K562 (cell line): Measurements from ENCODE around the gene PRSS48. TPM values are rescaled to one million over a fixed set of nuclear protein-coding genes. Genes with fewer than 3 reads are reported as not detected.

Source experiments
- ATAC-seq: fragments of 200-7000 bp; cut with Tn5 transposase; 3 replicates; pipeline ENCODE4 v1.9.1; 2020; ENCODE audit warnings: moderate library complexity
- BruUV-seq: library from RNA; stranded (reverse); fragments of 400-500 nt; replicated peaks from 2 replicates; lab custom pipeline; 2021; lab: Mats Ljungman, UMichigan
- CTCF ChIA-PET: fragments of 300-600 bp; formaldehyde crosslinking; extraction: SDS; loops from one replicate; lab custom pipeline; 2021; ENCODE audit warnings: low intra/inter-chr PET ratio; lab: Yijun Ruan, JAX
- POLR2A ChIA-PET: fragments of 300-600, 350-650 bp; sonication (Branson Sonifier 250); formaldehyde crosslinking; extraction: SDS; loops from one replicate; lab custom pipeline; 2021; ENCODE audit warnings: antibody characterized with exemption, inconsistent platforms; lab: Yijun Ruan, JAX
- DNase-seq, 4 experiments: peaks; one replicate each; pipeline versions ENCODE4 v3.0.0 to v3.0.0-alpha.2; 2011 to 2018; ENCODE audit warnings: low spot score in 3 of 4, mixed read lengths in 3 of 4; ENCODE audit errors: extremely low read depth in 1 of 4
- FAIRE-seq: peaks from 2 replicates; lab custom pipeline; 2011; peaks lifted over from hg19 to GRCh38; lab: Jason Lieb, UNC
- H2AFZ ChIP-seq: 2 replicates; pipeline ENCODE4 v1.6.0; 2011; ENCODE audit warnings: low read depth, low read length, control low read depth, inconsistent platforms
- H3K27ac ChIP-seq: fragments of 200-600 bp; 3 replicates; pipeline ENCODE4 v1.8.0; 2011; ENCODE audit warnings: low read depth, mild to moderate bottlenecking, control low read depth, inconsistent platforms, low read length, moderate library complexity, mixed read lengths; ENCODE audit errors: extremely low read depth
- H3K27me3 ChIP-seq, 2 experiments: fragments of 300-600 bp in 1 of 2; 2 replicates in 1 of 2; 3 replicates in 1 of 2; pipeline versions ENCODE4 v1.6.0 to v1.8.0; 2011; ENCODE audit warnings: inconsistent platforms in 2 of 2, low read length in 2 of 2, mild to moderate bottlenecking in 1 of 2, mixed read lengths in 1 of 2, moderate library complexity in 1 of 2; ENCODE audit not compliant: control insufficient read depth in 2 of 2, insufficient read depth in 2 of 2
- H3K36me3 ChIP-seq: fragments of 300-600 bp; 3 replicates; pipeline ENCODE4 v1.8.0; 2011; ENCODE audit warnings: mild to moderate bottlenecking, low read length, inconsistent platforms; ENCODE audit not compliant: control insufficient read depth, insufficient read depth
- H3K4me1 ChIP-seq, 2 experiments: fragments of 200-600 bp in 1 of 2; replicated peaks in 1 of 2; 2 replicates in 1 of 2; 3 replicates in 1 of 2; pipeline versions ENCODE4 v1.5.1 to v1.8.0; 2011; ENCODE audit warnings: inconsistent platforms in 2 of 2, low read length in 2 of 2, mild to moderate bottlenecking in 1 of 2, mixed read lengths in 1 of 2, moderate library complexity in 1 of 2; ENCODE audit not compliant: control insufficient read depth in 2 of 2, insufficient read depth in 2 of 2
- H3K4me2 ChIP-seq: 2 replicates; pipeline ENCODE4 v1.6.1; 2011; ENCODE audit warnings: low read length, control low read depth, inconsistent platforms, mixed read lengths; ENCODE audit not compliant: insufficient read depth
- H3K4me3 ChIP-seq: fragments of 200-600 bp; sonication (generic), shearing (Covaris generic); 2 replicates; pipeline ENCODE4 v1.5.1; 2016; ENCODE audit warnings: control low read depth, inconsistent platforms
- H3K79me2 ChIP-seq: fragments of 200-600 bp; 3 replicates; pipeline ENCODE4 v1.8.0; 2011; ENCODE audit warnings: low read length, inconsistent platforms; ENCODE audit not compliant: control insufficient read depth, insufficient read depth
- H3K9ac ChIP-seq, 2 experiments: 2 replicates each; pipeline versions ENCODE4 v1.6.0 to v1.6.1; 2011; ENCODE audit warnings: low read depth in 2 of 2, low read length in 2 of 2, control low read depth in 1 of 2, inconsistent platforms in 1 of 2, mild to moderate bottlenecking in 1 of 2, mixed read lengths in 1 of 2; ENCODE audit not compliant: insufficient read depth in 1 of 2
- H3K9me1 ChIP-seq: one replicate; pipeline ENCODE4 v1.6.0; 2011; ENCODE audit warnings: inconsistent platforms, mild to moderate bottlenecking, low read length, moderate library complexity; ENCODE audit not compliant: control insufficient read depth, insufficient read depth
- H3K9me3 ChIP-seq: replicated peaks from 2 replicates; pipeline ENCODE4 v1.5.1; 2011; ENCODE audit warnings: low read depth, low read length, inconsistent platforms; ENCODE audit not compliant: control insufficient read depth, insufficient read depth
- H4K20me1 ChIP-seq: replicated peaks from 2 replicates; pipeline ENCODE4 v1.6.1; 2011; ENCODE audit warnings: low read length, inconsistent platforms, mixed read lengths; ENCODE audit not compliant: control insufficient read depth, insufficient read depth
- BHLHE40 ChIP-seq: IDR thresholded peaks from 2 replicates; pipeline ENCODE4 v1.6.1; 2011; ENCODE audit warnings: low read length, improper control_type of control experiment
- DDX20 ChIP-seq: fragments of 450-650 bp; IDR thresholded peaks from 2 replicates; pipeline ENCODE4 v1.6.1; 2016; ENCODE audit warnings: missing genetic modification characterization, low read depth, mild to moderate bottlenecking, missing compliant biosample characterization, moderate library complexity
- E2F3 ChIP-seq: fragments of 250-450 bp; sonication (Bioruptor Pico); IDR thresholded peaks from 2 replicates; pipeline ENCODE4 v1.4.0; 2020; ENCODE audit warnings: mild to moderate bottlenecking
- ESRRB ChIP-seq: fragments of 250-450 bp; sonication (Bioruptor Pico); IDR thresholded peaks from 2 replicates; pipeline ENCODE4 v1.5.0; 2020; ENCODE audit warnings: mild to moderate bottlenecking, moderate library complexity, borderline replicate concordance
- FOXM1 ChIP-seq, 2 experiments: fragments of 450-650 bp in 1 of 2; sonication (generic) in 1 of 2; formaldehyde crosslinking in 1 of 2; IDR thresholded peaks; 2 replicates each; pipeline versions ENCODE4 v1.6.1 to v1.9.0; 2017 to 2022; ENCODE audit warnings: low read depth in 2 of 2, mild to moderate bottlenecking in 2 of 2, missing genetic modification reagents in 1 of 2, moderate library complexity in 1 of 2
- GTF3C2 ChIP-seq: IDR thresholded peaks from 3 replicates; pipeline ENCODE4 v1.6.1; 2011; ENCODE audit warnings: borderline replicate concordance, mild to moderate bottlenecking, moderate library complexity; ENCODE audit not compliant: insufficient read length; ENCODE audit errors: extremely low read depth
- HMBOX1 ChIP-seq: sonication (generic); IDR thresholded peaks from 2 replicates; pipeline ENCODE4 v1.6.1; 2016
- HNRNPLL ChIP-seq: fragments of 200-400 bp; formaldehyde crosslinking; IDR thresholded peaks from 2 replicates; pipeline ENCODE4 v1.6.1; 2017; ENCODE audit warnings: low read length, low read depth, mild to moderate bottlenecking; ENCODE audit not compliant: poor library complexity, severe bottlenecking
- KLF16 ChIP-seq: IDR thresholded peaks from 2 replicates; pipeline ENCODE4 v1.6.1; 2016; ENCODE audit warnings: antibody characterized with exemption
- MAFK ChIP-seq: IDR thresholded peaks from 2 replicates; pipeline ENCODE4 v1.6.1; 2011; ENCODE audit warnings: low read length, improper control_type of control experiment
- MYNN ChIP-seq, 2 experiments: sonication (generic); formaldehyde crosslinking in 1 of 2; IDR thresholded peaks; 2 replicates each; pipeline versions ENCODE4 v1.5.0 to v1.6.1; 2016 to 2020; ENCODE audit warnings: antibody characterized with exemption in 1 of 2, missing genetic modification reagents in 1 of 2
- PHB2 ChIP-seq: fragments of 450-650 bp; IDR thresholded peaks from 2 replicates; pipeline ENCODE4 v1.6.1; 2017; ENCODE audit warnings: low read depth
- RAD51 ChIP-seq: fragments of 450-650 bp; IDR thresholded peaks from 2 replicates; pipeline ENCODE4 v1.7.1; 2016; ENCODE audit warnings: low read depth, mild to moderate bottlenecking, borderline replicate concordance
- RBM39 ChIP-seq: fragments of 200-400 bp; formaldehyde crosslinking; optimal IDR thresholded peaks from 2 replicates; pipeline ENCODE3; 2018; ENCODE audit warnings: low read depth, low read length
- SMARCC2 ChIP-seq: fragments of 450-650 bp; IDR thresholded peaks from 2 replicates; pipeline ENCODE4 v1.6.1; 2017; ENCODE audit warnings: antibody characterized with exemption, moderate library complexity, mild to moderate bottlenecking, low read depth
- SUPT5H ChIP-seq: fragments of 450-650 bp; IDR thresholded peaks from 2 replicates; pipeline ENCODE4 v1.6.1; 2016
- ZNF347 ChIP-seq: fragments of 450-650 bp; formaldehyde crosslinking; IDR thresholded peaks from 2 replicates; pipeline ENCODE4 v1.4.0; 2020; ENCODE audit warnings: low read depth, mild to moderate bottlenecking, moderate library complexity
- WGBS: fragments of 100-300 bp; shearing (Covaris generic); methylation state at CpG from one replicate; pipeline ENCODE4 v1.1.6; 2016; ENCODE audit warnings: low coverage, mixed read lengths; ENCODE audit not compliant: insufficient coverage; ENCODE audit errors: missing lambda C conversion rate; 5-methylcytosine and 5-hydroxymethylcytosine counted together
- in situ Hi-C: fragments of 300-500 bp; cut with MboI; formaldehyde crosslinking; loops from 4 replicates; pipeline ENCODE4 v1.15.0; 2018; ENCODE audit warnings: inconsistent platforms, mixed read lengths
- intact Hi-C: fragments of 100-400 bp; cut with micrococcal nuclease; formaldehyde crosslinking; loops from 2 replicates; pipeline ENCODE4 v1.14.2; 2022
- polyA plus RNA-seq, 8 experiments: library from polyadenylated mRNA; depleted of rRNA in 4 of 8; stranded (reverse) in 5 of 8; unstranded in 3 of 8; fragments of >200 nt; fragmentation: Nextera tagmentation in 2 of 8; fragmentation: Illumina TruSeq in 1 of 8; extraction: Ambion mirVana in 2 of 8; extraction: Trizol in 1 of 8; gene quantifications; 2 replicates each; pipeline versions ENCODE4 v1.2.1 to v1.2.3, GENCODE V29; 2011 to 2014; ENCODE audit warnings: inconsistent platforms in 1 of 8, missing spikeins in 1 of 8
- total RNA-seq, 7 experiments: library from RNA; depleted of rRNA in 6 of 7; stranded (reverse); fragments of >200 nt in 6 of 7; fragmentation: Illumina TruSeq in 2 of 7; extraction: Trizol in 2 of 7; gene quantifications; 2 replicates each; pipeline versions ENCODE4 v1.2.1 to v1.2.3, GENCODE V29; 2011 to 2021; ENCODE audit warnings: low replicate concordance in 1 of 7

PRSS48 gene
- total and polyA plus RNA-seq, 9 of the 15 experiments (the other 6 are each of a cell fraction or from before 2014, with no cell fraction given), result not detected

DNA sequence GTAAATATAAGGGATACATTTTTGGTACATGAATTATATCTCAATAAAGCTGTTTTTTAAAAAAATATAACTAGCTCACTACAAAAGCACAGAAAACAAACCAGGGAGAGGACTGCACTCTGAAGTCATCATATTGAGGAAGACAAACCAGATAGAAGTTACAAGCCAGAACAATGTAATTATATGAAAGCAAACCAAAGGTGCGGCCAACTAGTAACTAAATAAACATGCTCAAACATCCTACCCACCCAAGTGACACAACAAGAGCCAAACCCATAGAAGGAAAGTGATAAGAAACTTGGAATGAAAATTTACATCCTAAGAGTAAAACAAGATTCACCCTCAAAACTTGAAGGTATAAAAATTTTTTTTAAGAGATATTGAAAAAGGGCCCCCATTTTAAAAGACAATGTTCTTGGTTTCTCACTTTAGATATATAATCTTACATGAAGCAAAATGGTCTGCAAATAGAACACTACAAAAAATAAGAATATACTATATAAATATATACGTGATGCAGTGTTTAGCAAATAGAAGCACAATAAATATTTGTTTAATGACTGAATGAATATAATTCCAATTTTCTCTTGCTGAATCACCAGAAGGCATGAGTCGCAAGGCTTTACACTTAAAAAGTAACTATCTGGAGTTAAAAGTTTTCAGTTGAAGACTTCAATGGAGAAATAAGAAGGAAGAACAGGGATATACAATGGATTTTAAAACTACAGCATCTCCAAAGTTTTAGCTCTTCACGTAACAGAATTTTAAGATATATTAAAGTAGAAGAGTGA lies 52.5 kb downstream of the PRSS48 start:
- Histone ChIP-seq H3K27me3 (peaks cover 18 to 26% of the 10 kb centered on the region in 2 experiments), H4K20me1 (no peaks in the 10 kb centered on the region), H3K9me1 (no peaks in the 10 kb centered on the region), H3K4me2 (no peak overlapping the region), H3K4me1 (peaks cover 0 to 11% of the 10 kb centered on the region in 2 experiments; a peak in 2 of 5 replicates), H3K4me3 (no peak overlapping the region), H3K9me3 (no peaks in the 10 kb centered on the region), H3K36me3 (no peaks in the 10 kb centered on the region), H3K79me2 (no peaks in the 10 kb centered on the region), H3K9ac (no peak overlapping the region), H2AFZ (no peak overlapping the region), H3K27ac (no peak overlapping the region)
- WGBS, result 4% methylated on average over 4 of the region's 4 CpGs
- FAIRE-seq, result no peak
- no peak for DNase-seq
- BruUV-seq, result no TSS peak
- ChIA-PET CTCF (no interaction called here), POLR2A (no interaction called here)
- intact Hi-C loops (no loop called here), in situ Hi-C loops (no loop called here)
- ATAC-seq, result no peak
- TF ChIP-seq GTF3C2 (no peak), E2F3 (CRISPR knock-in tag) (no peak), KLF16 (no peak), FOXM1 (IDR thresholded peaks at IDR 0.05; ENCODE audit: low read depth) (no peak), FOXM1 (CRISPR knock-in tag; IDR thresholded peaks at IDR 0.05; ENCODE audit: low read depth) (no peak), MAFK (no peak), RAD51 (no peak), ESRRB (CRISPR knock-in tag) (no peak), MYNN (IDR thresholded peaks at IDR 0.05) (no peak), MYNN (CRISPR knock-in tag; IDR thresholded peaks at IDR 0.05) (no peak), DDX20 (tag) (no peak), RBM39 (no peak), HMBOX1 (no peak), ZNF347 (no peak), BHLHE40 (no peak), SUPT5H (no peak), HNRNPLL (no peak), SMARCC2 (no peak), PHB2 (no peak)
